ENCODE measurements around the gene ZFAND2A. TPM values are rescaled to one million over a fixed set of nuclear protein-coding genes. Genes with fewer than 3 reads are reported as not detected.

The ZFAND2A gene
- total and polyA plus RNA-seq, 2 of the 8 experiments (the other 6 are each of a cell fraction or from before 2014, with no cell fraction given) = 16.6 to 20.3 TPM

DNA sequence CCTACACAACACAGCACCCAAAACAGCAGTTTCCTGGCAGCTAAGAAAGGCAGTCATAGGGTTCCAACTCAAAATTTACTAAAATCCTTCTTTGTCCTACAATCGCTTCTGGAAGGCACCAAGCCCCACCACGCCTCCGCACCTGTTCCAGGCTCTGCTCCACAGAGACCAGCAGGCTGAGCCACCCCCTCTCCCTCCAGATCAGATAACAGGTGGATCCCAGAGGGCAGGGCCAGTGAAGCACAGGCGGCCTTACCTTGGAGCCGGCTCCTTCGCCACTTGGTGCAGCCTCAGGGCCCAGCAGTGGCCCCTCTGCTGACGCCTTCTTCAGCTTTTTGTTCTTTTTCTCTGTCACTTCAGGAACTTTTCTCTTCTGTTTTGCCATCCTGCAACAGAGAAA lies 33.0 kb downstream of the ZFAND2A start:
- Histone ChIP-seq H3K23me2 (ENCODE audit: low read depth, low read length) (no peaks in the 10 kb centered on the region), H2BK120ac (replicated peaks; ENCODE audit: low read depth, low read length) (no peak overlapping the region), H2BK5ac (ENCODE audit: low read depth, low read length) (no peak overlapping the region), H3K9ac (replicated peaks in 1 of 4; ENCODE audit: extremely low read depth in 1 of 4, low read depth in 3 of 4, low read length in 3 of 4) (no peak overlapping the region), H3K79me1 (ENCODE audit: low read depth, low read length) (peaks cover 4% of the 10 kb centered on the region; the same call in 1 of the 2 replicates), H2BK12ac (ENCODE audit: low read depth, low read length) (no peak overlapping the region), H3K27ac (ENCODE audit: low read depth, low read length) (no peak overlapping the region), H3K18ac (ENCODE audit: extremely low read depth, low read length) (no peak overlapping the region), H4K91ac (replicated peaks; ENCODE audit: insufficient read length, low read length) (no peak overlapping the region), H3K27me3 (replicated peaks in 1 of 4; ENCODE audit: control insufficient read depth in 3 of 4, extremely low read depth in 1 of 4, insufficient read depth in 3 of 4, low read length in 3 of 4) (no peaks in the 10 kb centered on the region), H2AFZ (ENCODE audit: low read length) (no peak overlapping the region), H3K79me2 (ENCODE audit: control insufficient read depth in 1 of 2, insufficient read depth in 2 of 2, low read length in 2 of 2) (peaks cover 3 to 35% of the 10 kb centered on the region in 2 experiments; a peak in 3 of 4 replicates), H2AK5ac (ENCODE audit: low read depth, low read length) (no peak overlapping the region), H3K9me3 (ENCODE audit: insufficient read depth in 2 of 2, low read depth in 1 of 2, low read length in 1 of 2) (peaks cover 0 to 3% of the 10 kb centered on the region in 2 experiments; a peak in 1 of 4 replicates), H3K4me3 (ENCODE audit: extremely low read depth in 1 of 4, insufficient read depth in 2 of 4, low read depth in 3 of 4, low read length in 4 of 4) (no peak overlapping the region), H3K4me1 (replicated peaks in 1 of 4; ENCODE audit: control insufficient read depth in 3 of 4, insufficient read depth in 4 of 4, low read length in 3 of 4) (peaks cover 0 to 14% (median 8%) of the 10 kb centered on the region in 4 experiments; a peak in 6 of 7 replicates), H3K4me2 (ENCODE audit: insufficient read depth in 1 of 2, low read depth in 2 of 2, low read length in 2 of 2) (no peak overlapping the region), H3K56ac (replicated peaks; ENCODE audit: insufficient read length, low read depth, low read length) (no peak overlapping the region), H3K36me3 (ENCODE audit: control insufficient read depth in 2 of 4, insufficient read depth in 4 of 4, low read length in 3 of 4) (peaks cover 0 to 14% (median 5%) of the 10 kb centered on the region in 4 experiments; a peak in 3 of 8 replicates), H4K20me1 (replicated peaks in 1 of 2; ENCODE audit: control insufficient read depth in 1 of 2, insufficient read depth in 2 of 2, low read length in 2 of 2) (peaks cover 7 to 9% of the 10 kb centered on the region in 2 experiments), H4K5ac (ENCODE audit: insufficient read length, low read depth, low read length) (no peak overlapping the region), H2BK15ac (ENCODE audit: low read length) (no peak overlapping the region), H4K8ac (ENCODE audit: extremely low read depth, insufficient read depth, low read length) (no peak overlapping the region), H3K14ac (ENCODE audit: insufficient read length) (no peak overlapping the region), H2BK20ac (ENCODE audit: low read length) (no peak overlapping the region), H3K23ac (ENCODE audit: insufficient read length) (no peak overlapping the region), H3K4ac (replicated peaks; ENCODE audit: insufficient read length, low read depth, low read length) (no peak overlapping the region)
- no peak for FAIRE-seq
- no peak for DNase-seq (ENCODE audit: low read depth in 1 of 2, low spot score in 2 of 2)
- CTCF ChIA-PET (ENCODE audit: partially characterized antibody) = no interaction called here
- POLR2A ChIA-PET (ENCODE audit: partially characterized antibody) = no interaction called here
- 92% methylated on average over 7 of the region's 7 CpGs; no CpG with 5 or more reads in 1 of the 2 experiments for WGBS, 2 experiments (ENCODE audit: extremely low coverage in 1 of 2, insufficient coverage in 1 of 2, insufficient read length in 1 of 2, insufficient replicate concordance in 2 of 2, low coverage in 1 of 2, low lambda C conversion rate in 2 of 2, missing lambda C conversion rate in 1 of 2)
- TF ChIP-seq SIRT6 (IDR thresholded peaks at IDR 0.05; ENCODE audit: low read length) (no peak), KDM5A (IDR thresholded peaks at IDR 0.05; ENCODE audit: low read length) (no peak)
